Measurements from ENCODE around the gene PLA2G2F. TPM values are rescaled to one million over a fixed set of nuclear protein-coding genes. Genes with fewer than 3 reads are reported as not detected.

The PLA2G2F gene
- total and polyA plus RNA-seq, 2 donors (not counting 3 experiments of a cell fraction or from before 2014, with no cell fraction given) = not detected

- DNase-seq (ENCODE audit: low read depth, low spot score) (no peak), FAIRE-seq (no peak)
- no peaks in the 10 kb centered on the region for H4K20me1 ChIP-seq (replicated peaks; ENCODE audit: control insufficient read depth, extremely low read depth, insufficient read depth, low read length)
- H3K4me3 ChIP-seq (replicated peaks in 1 of 3; ENCODE audit: insufficient read depth in 1 of 3, low read depth in 1 of 3, low read length in 3 of 3) = no peak overlapping the region
- H2AFZ ChIP-seq (ENCODE audit: low read depth, low read length) = no peak overlapping the region
- H3K9ac ChIP-seq (replicated peaks; ENCODE audit: extremely low read depth, insufficient read depth, low read length) = no peak overlapping the region
- no peaks in the 10 kb centered on the region for H3K9me1 ChIP-seq (replicated peaks; ENCODE audit: control insufficient read depth, extremely low read depth, insufficient read depth, low read length)
- no peaks in the 10 kb centered on the region for H3K4me1 ChIP-seq (ENCODE audit: control insufficient read depth, extremely low read depth, insufficient read depth, low read length)
- ChIA-PET POLR2A (no interaction called here), CTCF (interaction anchor here (1.2 to 1.7 kb wide), 2 partner anchors 105 to 116 kb away, joined by 4 to 6 read pairs; no protein-coding TSS in a partner anchor)
- H3K9me3 ChIP-seq (replicated peaks; ENCODE audit: control insufficient read depth, insufficient read depth, low read length) = no peaks in the 10 kb centered on the region
- no peaks in the 10 kb centered on the region for H3K36me3 ChIP-seq (ENCODE audit: control insufficient read depth in 2 of 2, extremely low read depth in 1 of 2, insufficient read depth in 2 of 2, low read length in 2 of 2)
- H3K27ac ChIP-seq (ENCODE audit: insufficient read depth, low read depth, low read length) = no peak overlapping the region
- peaks cover 2 to 8% of the 10 kb centered on the region in 2 experiments for H3K27me3 ChIP-seq (ENCODE audit: control insufficient read depth in 2 of 2, insufficient read depth in 2 of 2, low read length in 2 of 2)
- H3K4me2 ChIP-seq (ENCODE audit: insufficient read depth, low read length) = no peak overlapping the region
- intact Hi-C loops (cut with micrococcal nuclease) (no loop called here), dilution Hi-C loops (cut with MboI; ENCODE audit: extremely low pct_ligation_motif_present, low sequenced_read_pairs) (no loop called here)
- H3K79me2 ChIP-seq (ENCODE audit: control insufficient read depth, insufficient read depth, low read length) = no peaks in the 10 kb centered on the region
- BruUV-seq (replicated peaks) = no TSS peak
- no peak for TF ChIP-seq JUN (IDR thresholded peaks at IDR 0.05; ENCODE audit: borderline replicate concordance, insufficient read depth, insufficient read length, low read depth)
- no peak for TF ChIP-seq CTCF (IDR thresholded peaks at IDR 0.05; ENCODE audit: extremely low read depth in 1 of 2, insufficient read depth in 1 of 2, low read depth in 1 of 2, low read length in 2 of 2)
- TF ChIP-seq MAX (IDR thresholded peaks at IDR 0.05; ENCODE audit: insufficient read depth, insufficient read length) = no peak
- no peak for TF ChIP-seq POLR2AphosphoS5 (IDR thresholded peaks at IDR 0.05; ENCODE audit: insufficient read depth, low read depth, low read length)
Measured at GRCh38 chr1:20090641-20091040, 48.5 kb upstream of the PLA2G2F start.

GRCh38 chr1:20093303-20093702 lies 45.8 kb upstream of the PLA2G2F start:
- intact Hi-C loops (cut with micrococcal nuclease) = no loop called here
- H3K27me3 ChIP-seq (ENCODE audit: control insufficient read depth in 2 of 2, insufficient read depth in 2 of 2, low read length in 2 of 2) = peaks cover 2 to 8% of the 10 kb centered on the region in 2 experiments
- dilution Hi-C loops (cut with MboI; ENCODE audit: extremely low pct_ligation_motif_present, low sequenced_read_pairs) = no loop called here
- no peaks in the 10 kb centered on the region for H4K20me1 ChIP-seq (replicated peaks; ENCODE audit: control insufficient read depth, extremely low read depth, insufficient read depth, low read length)
- no peaks in the 10 kb centered on the region for H3K4me1 ChIP-seq (ENCODE audit: control insufficient read depth, extremely low read depth, insufficient read depth, low read length)
- BruUV-seq (replicated peaks) = no TSS peak
- H3K27ac ChIP-seq (ENCODE audit: insufficient read depth, low read depth, low read length) = no peak overlapping the region
- DNase-seq (ENCODE audit: low read depth, low spot score) (no peak), FAIRE-seq (no peak)
- H3K36me3 ChIP-seq (ENCODE audit: control insufficient read depth in 2 of 2, extremely low read depth in 1 of 2, insufficient read depth in 2 of 2, low read length in 2 of 2) = no peaks in the 10 kb centered on the region
- H3K9ac ChIP-seq (replicated peaks; ENCODE audit: extremely low read depth, insufficient read depth, low read length) = no peak overlapping the region
- H3K4me2 ChIP-seq (ENCODE audit: insufficient read depth, low read length) = no peak overlapping the region
- CTCF ChIA-PET = interaction anchor here (1.0 to 1.5 kb wide), 2 partner anchors 12 to 118 kb away, joined by 3 to 5 read pairs; no protein-coding TSS in a partner anchor
- no peak overlapping the region for H2AFZ ChIP-seq (ENCODE audit: low read depth, low read length)
- H3K79me2 ChIP-seq (ENCODE audit: control insufficient read depth, insufficient read depth, low read length) = no peaks in the 10 kb centered on the region
- H3K9me3 ChIP-seq (replicated peaks; ENCODE audit: control insufficient read depth, insufficient read depth, low read length) = no peaks in the 10 kb centered on the region
- no peak for TF ChIP-seq FOS (IDR thresholded peaks at IDR 0.05; ENCODE audit: borderline replicate concordance, insufficient read depth, low read length)
- TF ChIP-seq MAX (IDR thresholded peaks at IDR 0.05; ENCODE audit: insufficient read depth, insufficient read length) = no peak
- TF ChIP-seq JUN (IDR thresholded peaks at IDR 0.05; ENCODE audit: borderline replicate concordance, insufficient read depth, insufficient read length, low read depth) = no peak
- TF ChIP-seq POLR2A (IDR thresholded peaks at IDR 0.05; ENCODE audit: low read depth, low read length) = no peak
- TF ChIP-seq MYC (IDR thresholded peaks at IDR 0.05; ENCODE audit: low read depth, low read length) = no peak
- TF ChIP-seq EZH2 (IDR thresholded peaks at IDR 0.05; ENCODE audit: borderline replicate concordance, low read depth, low read length, severe bottlenecking) = no peak
- TF ChIP-seq CTCF (IDR thresholded peaks at IDR 0.05; ENCODE audit: extremely low read depth in 1 of 2, insufficient read depth in 1 of 2, low read depth in 1 of 2, low read length in 2 of 2) = no peak
- TF ChIP-seq POLR2AphosphoS5 (IDR thresholded peaks at IDR 0.05; ENCODE audit: insufficient read depth, low read depth, low read length) = no peak
- no peak for TF ChIP-seq GATA2 (IDR thresholded peaks at IDR 0.05; ENCODE audit: insufficient read depth, insufficient read length, low read depth, low read length)
- no peaks in the 10 kb centered on the region for H3K9me1 ChIP-seq (replicated peaks; ENCODE audit: control insufficient read depth, extremely low read depth, insufficient read depth, low read length)
- POLR2A ChIA-PET = no interaction called here
- H3K4me3 ChIP-seq (replicated peaks in 1 of 3; ENCODE audit: insufficient read depth in 1 of 3, low read depth in 1 of 3, low read length in 3 of 3) = no peak overlapping the region

All from endothelial cell of umbilical vein (primary cell).